MCF 10A (cell line): ENCODE measurements around the gene SUCLG2. TPM values are rescaled to one million over a fixed set of nuclear protein-coding genes. Genes with fewer than 3 reads are reported as not detected.

ENCODE experiments used
- BruUV-seq: library from RNA; stranded (reverse); fragments of 400-500 nt; replicated peaks from 2 replicates; lab custom pipeline; 2021; lab: Mats Ljungman, UMichigan
- CTCF ChIA-PET: fragments of 300-600 bp; sonication (Branson Sonifier 250); formaldehyde crosslinking; extraction: SDS; loops from one replicate; lab custom pipeline; 2021; ENCODE audit warnings: antibody characterized with exemption, inconsistent platforms; lab: Yijun Ruan, JAX
- POLR2A ChIA-PET: fragments of 300-600, 350-650 bp; sonication (Branson Sonifier 250); formaldehyde crosslinking; extraction: SDS; loops from one replicate; lab custom pipeline; 2020; ENCODE audit warnings: antibody characterized with exemption, inconsistent platforms; lab: Yijun Ruan, JAX
- DNase-seq: peaks from one replicate; pipeline ENCODE4 v3.0.0-alpha.2; 2018; ENCODE audit not compliant: unreplicated experiment
- H3K27ac Mint-ChIP-seq: one replicate; pipeline ENCODE4 v1.8.0; 2022; ENCODE audit warnings: mild to moderate bottlenecking, low read depth, mixed read lengths; ENCODE audit not compliant: unreplicated experiment
- H3K27me3 Mint-ChIP-seq: one replicate; pipeline ENCODE4 v1.8.0; 2022; ENCODE audit warnings: mixed read lengths; ENCODE audit not compliant: insufficient read depth, unreplicated experiment
- H3K36me3 Mint-ChIP-seq: one replicate; pipeline ENCODE4 v1.8.0; 2022; ENCODE audit warnings: mild to moderate bottlenecking, moderate library complexity, mixed read lengths; ENCODE audit not compliant: insufficient read depth, unreplicated experiment
- H3K4me1 Mint-ChIP-seq: one replicate; pipeline ENCODE4 v1.8.0; 2022; ENCODE audit warnings: mixed read lengths; ENCODE audit not compliant: insufficient read depth, unreplicated experiment
- H3K4me3 Mint-ChIP-seq: one replicate; pipeline ENCODE4 v1.8.0; 2022; ENCODE audit warnings: mild to moderate bottlenecking, moderate library complexity, mixed read lengths; ENCODE audit not compliant: unreplicated experiment
- H3K9me3 Mint-ChIP-seq: one replicate; pipeline ENCODE4 v1.8.0; 2022; ENCODE audit warnings: mixed read lengths; ENCODE audit not compliant: unreplicated experiment
- intact Hi-C: fragments of 100-400 bp; cut with micrococcal nuclease; formaldehyde crosslinking; loops from 2 replicates; pipeline ENCODE4 v1.14.1; 2022
- total RNA-seq: library from RNA; stranded (reverse); gene quantifications from 2 replicates; pipeline ENCODE4 v1.2.3, GENCODE V29; 2022
- TF ChIP-seq, protein P1 (sequence below): fragments of 200-600 bp; IDR thresholded peaks from one replicate; pipeline ENCODE4 v1.8.0; 2022; ENCODE audit warnings: antibody characterized with exemption, mild to moderate bottlenecking; ENCODE audit not compliant: unreplicated experiment

Gene SUCLG2
- total RNA-seq, 1 experiment from 2014 or later: 55.6 TPM

DNA sequence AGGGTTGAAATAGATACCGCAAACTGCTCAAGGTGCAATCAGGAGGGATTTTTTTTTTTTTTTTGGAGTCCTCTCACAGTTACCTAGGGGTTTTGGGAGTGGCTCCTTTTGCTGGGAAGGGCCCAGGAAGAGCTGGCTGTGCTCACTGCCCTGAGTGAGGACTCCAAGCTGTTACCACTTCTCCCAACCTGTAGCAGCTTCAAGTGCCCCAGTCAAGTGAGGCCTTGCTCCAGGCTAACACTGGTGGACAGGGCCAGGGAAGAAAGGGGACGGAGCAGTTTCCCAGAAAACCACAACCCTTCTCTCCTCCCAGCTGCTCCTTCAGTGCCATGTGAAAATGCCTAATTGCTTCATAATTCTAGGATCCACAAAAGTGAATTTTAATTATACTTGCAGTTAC, 274.3 kb downstream of the SUCLG2 start:
- DNase-seq: no peak
- ChIA-PET POLR2A (no interaction called here), CTCF (interaction anchor here (0.6 to 2.3 kb wide), 13 partner anchors 10 to 1896 kb away, joined by 3 to 13 read pairs (median 4); partner anchors contain the start of gene KBTBD8)
- H3K27ac Mint-ChIP-seq: no peak overlapping the region
- TF ChIP-seq, protein P1, sequence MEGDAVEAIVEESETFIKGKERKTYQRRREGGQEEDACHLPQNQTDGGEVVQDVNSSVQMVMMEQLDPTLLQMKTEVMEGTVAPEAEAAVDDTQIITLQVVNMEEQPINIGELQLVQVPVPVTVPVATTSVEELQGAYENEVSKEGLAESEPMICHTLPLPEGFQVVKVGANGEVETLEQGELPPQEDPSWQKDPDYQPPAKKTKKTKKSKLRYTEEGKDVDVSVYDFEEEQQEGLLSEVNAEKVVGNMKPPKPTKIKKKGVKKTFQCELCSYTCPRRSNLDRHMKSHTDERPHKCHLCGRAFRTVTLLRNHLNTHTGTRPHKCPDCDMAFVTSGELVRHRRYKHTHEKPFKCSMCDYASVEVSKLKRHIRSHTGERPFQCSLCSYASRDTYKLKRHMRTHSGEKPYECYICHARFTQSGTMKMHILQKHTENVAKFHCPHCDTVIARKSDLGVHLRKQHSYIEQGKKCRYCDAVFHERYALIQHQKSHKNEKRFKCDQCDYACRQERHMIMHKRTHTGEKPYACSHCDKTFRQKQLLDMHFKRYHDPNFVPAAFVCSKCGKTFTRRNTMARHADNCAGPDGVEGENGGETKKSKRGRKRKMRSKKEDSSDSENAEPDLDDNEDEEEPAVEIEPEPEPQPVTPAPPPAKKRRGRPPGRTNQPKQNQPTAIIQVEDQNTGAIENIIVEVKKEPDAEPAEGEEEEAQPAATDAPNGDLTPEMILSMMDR: no peak
- intact Hi-C loops: loop anchor here (5.0 to 10.0 kb wide), 3 partner anchors 227 to 1495 kb away; partner anchors contain the start of gene SUCLG2
- peaks cover 11% of the 10 kb centered on the region for H3K36me3 Mint-ChIP-seq
- BruUV-seq: no TSS peak
- H3K9me3 Mint-ChIP-seq: no peaks in the 10 kb centered on the region
- peaks cover 5% of the 10 kb centered on the region for H3K4me1 Mint-ChIP-seq
- no peaks in the 10 kb centered on the region for H3K27me3 Mint-ChIP-seq
- no peak overlapping the region for H3K4me3 Mint-ChIP-seq

DNA sequence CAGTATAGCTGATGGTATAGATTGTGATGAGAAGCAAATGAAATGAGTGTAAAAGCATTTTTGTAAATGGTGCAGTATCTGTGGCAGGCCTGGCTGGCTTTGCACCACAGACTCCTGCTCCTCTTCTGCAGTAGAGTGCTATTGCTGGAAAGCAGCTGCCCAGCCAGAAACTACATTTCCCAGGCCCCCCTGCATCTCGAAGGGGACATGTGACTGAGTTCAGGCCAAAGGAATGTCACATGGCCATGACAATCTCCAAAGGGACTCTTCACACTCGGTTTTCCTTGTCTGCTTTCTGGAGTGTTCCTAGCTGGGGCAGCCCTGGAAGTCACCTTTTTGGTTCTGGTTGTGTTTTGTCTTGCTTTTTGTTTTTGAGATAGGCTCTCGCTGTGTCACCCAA, 277.1 kb downstream of the SUCLG2 start:
- Mint-ChIP-seq H3K9me3 (no peaks in the 10 kb centered on the region), H3K4me3 (no peak overlapping the region), H3K36me3 (peaks cover 11% of the 10 kb centered on the region), H3K4me1 (peaks cover 5% of the 10 kb centered on the region), H3K27ac (no peak overlapping the region), H3K27me3 (no peaks in the 10 kb centered on the region)
- CTCF ChIA-PET: interaction anchor here (1.5 kb wide), 1 partner anchor 18 kb away, joined by 3 read pairs; no protein-coding TSS in a partner anchor
- POLR2A ChIA-PET: no interaction called here
- DNase-seq: no peak
- intact Hi-C loops: no loop called here
- TF ChIP-seq, protein P1: no peak
- BruUV-seq: no TSS peak

DNA sequence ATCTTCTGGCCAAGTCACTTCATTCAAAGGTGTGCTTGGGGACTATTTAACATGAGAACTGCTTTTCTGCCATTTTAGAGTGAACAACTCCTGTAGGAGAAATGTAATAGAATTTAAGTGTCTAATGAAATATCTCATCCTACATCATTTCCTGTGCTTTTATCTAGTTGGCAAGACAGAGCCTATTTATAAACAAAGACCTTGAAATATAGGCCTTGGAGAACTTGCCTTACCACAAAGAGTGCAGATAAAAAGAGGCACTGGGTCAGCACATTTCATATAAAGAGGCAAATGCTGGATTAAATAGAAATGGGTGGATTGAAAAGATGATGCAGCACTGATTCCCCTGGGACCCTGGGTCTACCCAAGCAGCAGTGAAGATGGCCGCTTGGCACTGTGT, 278.0 kb downstream of the SUCLG2 start:
- H3K4me3 Mint-ChIP-seq: no peak overlapping the region
- no peak overlapping the region for H3K27ac Mint-ChIP-seq
- ChIA-PET CTCF (interaction anchor here (1.5 kb wide), 1 partner anchor 17 kb away, joined by 3 read pairs; no protein-coding TSS in a partner anchor), POLR2A (no interaction called here)
- no peaks in the 10 kb centered on the region for H3K27me3 Mint-ChIP-seq
- BruUV-seq: no TSS peak
- H3K4me1 Mint-ChIP-seq: peaks cover 5% of the 10 kb centered on the region
- intact Hi-C loops: no loop called here
- H3K36me3 Mint-ChIP-seq: peaks cover 11% of the 10 kb centered on the region
- no peaks in the 10 kb centered on the region for H3K9me3 Mint-ChIP-seq
- TF ChIP-seq, protein P1: no peak
- DNase-seq: no peak

DNA sequence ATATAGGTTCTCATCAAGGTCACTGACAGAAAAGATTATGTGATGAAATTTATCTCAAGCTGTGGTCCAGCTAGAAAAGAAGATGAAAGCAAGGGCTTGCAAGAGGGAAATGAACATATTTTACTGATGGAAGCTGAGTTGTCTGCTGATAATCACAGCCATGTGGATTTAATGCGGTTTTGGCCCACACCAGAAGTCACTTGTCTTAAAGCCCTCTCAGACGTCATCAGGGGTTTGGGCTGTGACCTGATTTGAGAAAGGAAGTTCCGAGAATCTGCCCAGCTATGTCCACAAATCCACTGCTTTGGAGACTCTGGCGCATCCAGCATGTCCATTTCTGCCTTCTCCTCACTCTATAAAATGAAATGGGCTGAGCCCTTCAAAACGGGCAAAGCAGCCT, 278.4 kb downstream of the SUCLG2 start:
- no TSS peak for BruUV-seq
- Mint-ChIP-seq H3K36me3 (peaks cover 11% of the 10 kb centered on the region), H3K27ac (no peak overlapping the region), H3K27me3 (no peaks in the 10 kb centered on the region), H3K4me1 (peaks cover 5% of the 10 kb centered on the region), H3K4me3 (no peak overlapping the region), H3K9me3 (no peaks in the 10 kb centered on the region)
- ChIA-PET POLR2A (no interaction called here), CTCF (interaction anchor here (0.6 to 2.5 kb wide), 3 partner anchors 9 to 1548 kb away, joined by 3 to 9 read pairs (median 4); no protein-coding TSS in a partner anchor)
- TF ChIP-seq, protein P1: no peak
- intact Hi-C loops: no loop called here
- no peak for DNase-seq
